Measurements from ENCODE around the gene CYP46A1.

CYP46A1 gene

GRCh38 chr14:99716850-99717681 is 33.0 kb downstream of the CYP46A1 start:
- no peak for FAIRE-seq

- FAIRE-seq: no peak
These were observed 33.5 kb downstream of the CYP46A1 start for GRCh38 chr14:99717682-99718013.

GRCh38 chr14:99718031-99718810 is 34.1 kb downstream of the CYP46A1 start:
- no peak for FAIRE-seq

- FAIRE-seq: no peak
These were observed 34.7 kb downstream of the CYP46A1 start for GRCh38 chr14:99718811-99719192.

- FAIRE-seq: no peak
These were observed 37.1 kb downstream of the CYP46A1 start for GRCh38 chr14:99720941-99721791.

- FAIRE-seq: no peak
These were observed 37.9 kb downstream of the CYP46A1 start for GRCh38 chr14:99721792-99722516.

- FAIRE-seq: no peak
These were observed 38.6 kb downstream of the CYP46A1 start for GRCh38 chr14:99722741-99723140.

- no peak for FAIRE-seq
These were observed 40.2 kb downstream of the CYP46A1 start for GRCh38 chr14:99724196-99724891.

- FAIRE-seq: no peak
These were observed 41.1 kb downstream of the CYP46A1 start for GRCh38 chr14:99724939-99725773.

GRCh38 chr14:99725774-99726537 is 41.9 kb downstream of the CYP46A1 start:
- FAIRE-seq: no peak

GRCh38 chr14:99726538-99727095 is 42.5 kb downstream of the CYP46A1 start:
- FAIRE-seq: no peak

- no peak for FAIRE-seq
These were observed 43.2 kb downstream of the CYP46A1 start for GRCh38 chr14:99727096-99727870.

GRCh38 chr14:99728231-99728920 is 44.3 kb downstream of the CYP46A1 start:
- FAIRE-seq: no peak

- no peak for FAIRE-seq
These were observed 44.9 kb downstream of the CYP46A1 start for GRCh38 chr14:99728981-99729451.

GRCh38 chr14:99729991-99730875 is 46.1 kb downstream of the CYP46A1 start:
- peak; percentile 90 for FAIRE-seq

GRCh38 chr14:99730876-99731546 is 46.9 kb downstream of the CYP46A1 start:
- no peak for FAIRE-seq
